HG02571 (cell line): ENCODE results near the gene PUDP.
"Not testable (repeated sequence)": the region's sequence is repeated elsewhere in the genome, so short reads cannot be mapped to it uniquely, and the experiment has no call there.

ENCODE experiments used
- ATAC-seq: cut with Tn5 transposase; IDR thresholded peaks from one replicate; pipeline ENCODE4 v1.9.1; 2021; ENCODE audit warnings: mild to moderate bottlenecking, moderate library complexity; ENCODE audit not compliant: unreplicated experiment

PUDP gene

DNA sequence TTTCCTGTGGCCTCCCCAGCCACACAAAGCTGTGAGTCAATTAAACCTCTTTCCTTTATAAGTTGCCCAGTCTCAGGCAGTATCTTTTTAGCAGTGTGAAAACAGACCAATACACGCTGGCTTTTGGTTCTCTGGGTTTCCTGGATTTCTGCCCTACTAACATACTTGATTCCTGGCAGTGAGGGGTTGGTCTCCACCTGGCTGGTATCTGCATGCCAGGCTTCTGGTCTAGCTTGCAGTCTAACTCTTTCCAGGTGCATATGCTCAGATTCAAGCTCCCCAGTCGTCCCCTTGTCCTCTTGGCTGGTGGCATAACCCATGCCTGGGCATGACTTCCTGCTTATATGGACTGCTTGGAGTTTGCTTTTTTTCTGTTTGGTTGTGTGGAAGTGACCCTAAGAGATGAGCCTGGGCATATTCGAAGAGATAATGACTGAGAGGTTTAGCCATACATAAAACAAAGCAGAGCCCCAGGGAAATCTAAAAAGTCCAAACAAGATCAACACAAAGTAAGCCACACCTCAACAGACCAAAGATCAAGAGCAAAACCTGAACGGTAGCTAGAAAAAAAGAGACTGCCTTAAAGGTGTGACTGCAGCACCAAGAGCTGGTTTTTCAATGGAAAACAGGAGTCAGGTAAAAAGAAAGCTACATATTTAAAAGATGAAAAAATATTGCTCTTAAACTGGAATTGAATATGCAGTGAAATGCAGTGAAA, 102.6 kb downstream of the PUDP start:
- no peak for ATAC-seq

DNA sequence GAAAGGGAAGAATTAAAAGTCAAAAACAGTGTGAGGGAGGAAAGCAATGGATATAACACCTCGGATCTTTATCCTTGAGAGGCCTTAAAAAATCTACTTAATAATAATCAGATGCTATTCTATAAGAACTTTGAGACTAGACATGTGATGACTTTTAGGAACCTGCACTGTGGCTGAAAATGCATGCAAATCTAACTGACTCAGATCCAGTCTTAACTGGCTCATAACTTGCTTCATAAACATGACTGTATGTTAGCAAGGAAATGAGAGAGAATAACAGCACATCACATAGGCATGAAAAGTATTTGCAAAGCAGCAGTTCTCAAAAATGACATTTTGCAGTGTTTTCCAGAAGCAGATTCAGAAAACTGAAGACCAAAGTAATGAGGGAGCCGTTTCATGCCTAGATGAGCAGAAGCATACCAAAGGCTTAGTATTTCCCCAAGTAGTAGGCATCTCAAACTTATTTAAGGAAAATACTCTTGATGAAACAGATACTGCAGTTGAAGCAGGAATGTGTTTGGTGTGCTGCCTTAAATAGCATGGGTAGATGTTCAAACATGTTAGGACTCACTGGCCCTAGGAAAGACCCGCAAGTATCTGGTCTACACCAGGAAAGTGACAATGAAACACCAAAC, 104.0 kb downstream of the PUDP start:
- ATAC-seq = not testable (repeated sequence)

- ATAC-seq = no peak
These were observed 119.7 kb downstream of the PUDP start for GRCh38 chrX:7028246-7028645.

GRCh38 chrX:7027071-7027470, 120.9 kb downstream of the PUDP start:
- no peak for ATAC-seq

DNA sequence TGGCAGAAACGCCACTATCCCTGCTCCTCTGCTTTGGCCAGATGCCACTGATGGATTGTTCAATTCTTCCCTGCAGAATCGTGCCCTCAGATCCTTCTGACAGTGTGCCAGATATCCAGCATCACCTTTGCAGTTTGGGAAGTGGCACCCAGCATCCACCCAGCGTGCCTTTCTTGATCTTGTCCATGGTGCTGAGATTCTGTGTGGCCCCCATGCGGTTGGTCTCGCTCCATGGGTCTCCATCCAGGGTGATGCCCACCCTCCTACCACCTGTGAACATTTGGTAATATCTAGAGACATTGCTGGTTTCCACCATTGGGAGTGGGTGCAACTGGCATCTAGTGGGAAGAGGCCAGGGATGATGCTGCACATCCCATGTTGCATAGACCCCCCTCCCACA, 121.6 kb downstream of the PUDP start:
- not testable (repeated sequence) for ATAC-seq

- ATAC-seq = no peak
These were observed 122.5 kb downstream of the PUDP start for GRCh38 chrX:7025471-7025870.

DNA sequence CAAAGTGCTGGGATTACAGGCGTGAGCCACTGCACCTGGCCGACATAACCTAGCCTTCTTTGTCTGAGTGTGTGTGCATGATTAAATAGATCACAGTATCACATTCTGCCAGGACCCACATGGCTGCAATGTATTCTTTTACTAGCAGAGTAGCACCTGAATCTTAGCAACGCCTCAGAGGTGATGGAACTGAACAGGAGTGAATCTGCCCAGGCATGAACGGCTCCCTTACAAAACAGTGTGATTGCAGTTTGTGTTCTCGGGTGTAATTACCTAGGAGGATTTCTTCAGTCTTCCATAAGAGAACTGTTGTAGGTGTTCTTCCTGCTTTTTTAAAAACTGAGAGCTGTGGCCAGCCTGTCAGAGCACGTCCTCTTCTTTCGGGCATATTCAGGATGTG, 123.1 kb downstream of the PUDP start:
- ATAC-seq = no peak

- not testable (repeated sequence) for ATAC-seq
These were observed 125.0 kb downstream of the PUDP start for GRCh38 chrX:7022996-7023395.

DNA sequence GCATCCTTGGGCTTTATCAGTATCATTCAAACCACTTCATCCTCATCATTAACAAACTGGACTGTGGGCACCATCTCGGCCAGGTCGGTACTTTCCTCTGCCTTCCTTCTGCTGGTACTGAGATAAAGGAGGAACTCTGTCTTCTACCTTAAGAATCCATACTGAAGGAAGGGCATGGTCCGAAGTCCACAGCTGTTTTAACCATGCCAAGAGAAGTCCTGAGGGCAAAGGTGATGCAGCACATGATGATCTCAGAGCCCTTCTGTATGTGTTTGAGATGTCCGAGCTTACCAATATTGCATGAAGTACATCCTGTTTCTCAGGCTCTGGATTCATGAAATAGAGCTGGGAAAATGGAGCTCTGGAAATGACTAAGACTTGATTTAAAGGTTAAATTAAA, 126.0 kb downstream of the PUDP start:
- no peak for ATAC-seq

- ATAC-seq = no peak
These were observed 128.4 kb downstream of the PUDP start for GRCh38 chrX:7019555-7019954.

GRCh38 chrX:7012262-7012834, 135.6 kb downstream of the PUDP start:
- ATAC-seq = not testable (repeated sequence)

GRCh38 chrX:7010897-7011296, 137.1 kb downstream of the PUDP start:
- ATAC-seq = not testable (repeated sequence)

DNA sequence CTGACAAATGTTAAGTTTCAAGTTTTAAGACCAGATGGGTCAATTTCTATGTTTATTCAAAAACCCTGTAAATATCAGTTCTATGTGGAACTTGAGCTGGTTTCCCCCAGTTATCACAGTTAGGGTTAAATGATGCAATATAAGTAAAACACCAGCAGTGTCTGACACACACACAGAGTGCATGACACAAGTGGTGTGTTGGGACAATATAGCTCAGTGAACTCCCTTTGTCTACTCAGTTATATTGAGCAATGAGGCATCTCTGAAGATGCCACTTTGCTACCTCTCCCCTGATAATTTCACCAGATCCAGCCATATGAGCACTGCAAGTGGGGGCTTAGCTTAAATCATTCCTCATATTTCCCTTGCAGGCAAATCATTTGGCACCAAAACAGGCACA, 140.6 kb downstream of the PUDP start:
- ATAC-seq = not testable (repeated sequence)
